Natural killer cell treated with Interleukin-12 subunit alpha and Interleukin-12 subunit beta and Interleukin-15 and Interleukin-18, amount 100 ng/mL, for 72 hours (primary cell): Measurements from ENCODE around the gene EPS8L2. TPM values are rescaled to one million over a fixed set of nuclear protein-coding genes. Genes with fewer than 3 reads are reported as not detected.

Experiments
- ATAC-seq, 2 donors: fragments of 150-1000 bp; cut with Tn5 transposase in 1 of 2; sonication (Bioruptor Pico), chemical (Tn5 transposase) in 1 of 2; 2 replicates each; pipeline ENCODE4 v1.10.0; 2021
- DNase-seq: peaks from one replicate; pipeline ENCODE4 v3.0.0; 2022; ENCODE audit warnings: low spot score
- H3K27ac Mint-ChIP-seq, 2 donors: 1 replicate in 1 of 2; 2 replicates in 1 of 2; pipeline ENCODE4 v1.8.0; 2022; ENCODE audit warnings: mixed read lengths in 2 of 2, mild to moderate bottlenecking in 1 of 2, moderate library complexity in 1 of 2
- H3K27me3 Mint-ChIP-seq, 2 donors: 1 replicate in 1 of 2; 2 replicates in 1 of 2; pipeline ENCODE4 v1.8.0; 2022; ENCODE audit warnings: mixed read lengths in 2 of 2
- H3K36me3 Mint-ChIP-seq: one replicate; pipeline ENCODE4 v1.8.0; 2022; ENCODE audit warnings: mixed read lengths
- H3K4me1 Mint-ChIP-seq, 2 donors: 1 replicate in 1 of 2; 2 replicates in 1 of 2; pipeline ENCODE4 v1.8.0; 2022; ENCODE audit warnings: low read depth in 2 of 2, mixed read lengths in 2 of 2, mild to moderate bottlenecking in 1 of 2
- H3K4me3 Mint-ChIP-seq: one replicate; pipeline ENCODE4 v1.8.0; 2022; ENCODE audit warnings: mixed read lengths
- H3K9me3 Mint-ChIP-seq: 2 replicates; pipeline ENCODE4 v1.8.0; 2022; ENCODE audit warnings: mixed read lengths
- total RNA-seq, 2 donors: library from RNA; stranded (reverse); gene quantifications; one replicate each; pipeline ENCODE4 v1.2.3, GENCODE V29; 2022

Gene EPS8L2
- total RNA-seq, 2 donors from 2014 or later: 2.9 to 13.0 TPM

GRCh38 chr11:721247-721740 is 15.3 kb downstream of the EPS8L2 start:
- no peaks in the 10 kb centered on the region for H3K9me3 Mint-ChIP-seq
- DNase-seq (peak; percentile 58), ATAC-seq (no peak)
- H3K4me3 Mint-ChIP-seq: no peak overlapping the region
- peak overlapping the region in 1 of 2 donors; percentile 57 for H3K27ac Mint-ChIP-seq
- H3K4me1 Mint-ChIP-seq: peaks cover 7 to 12% of the 10 kb centered on the region in 2 donors
- peaks cover 7 to 15% of the 10 kb centered on the region in 2 donors for H3K27me3 Mint-ChIP-seq
- no peaks in the 10 kb centered on the region for H3K36me3 Mint-ChIP-seq

DNA sequence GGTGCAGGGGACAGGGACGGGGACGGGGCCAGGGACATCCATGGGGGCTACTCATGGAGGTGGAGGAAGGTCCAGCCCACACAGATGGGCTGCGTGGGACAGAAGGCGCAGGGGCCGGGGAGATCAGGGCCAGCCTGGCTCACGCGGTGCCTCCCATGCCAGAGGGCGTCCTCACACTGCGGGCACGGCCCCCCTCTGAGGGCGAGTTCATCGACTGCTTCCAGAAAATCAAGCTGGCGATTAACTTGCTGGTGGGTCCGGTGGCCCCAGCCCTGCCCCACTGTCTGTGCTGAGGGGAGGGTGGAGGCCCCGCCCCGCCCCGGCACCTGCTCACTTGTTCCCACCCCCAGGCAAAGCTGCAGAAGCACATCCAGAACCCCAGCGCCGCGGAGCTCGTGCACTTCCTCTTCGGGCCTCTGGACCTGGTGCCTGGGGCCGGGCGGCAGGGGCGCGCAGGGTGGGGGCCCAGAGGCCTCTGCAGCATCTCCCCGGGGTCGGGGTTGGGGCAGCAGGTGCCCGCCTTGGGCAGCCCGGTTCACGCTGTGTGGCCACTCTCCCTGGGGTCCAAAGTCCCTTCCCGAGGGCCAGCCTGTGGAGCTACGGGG is 15.8 kb downstream of the EPS8L2 start:
- H3K4me1 Mint-ChIP-seq: peaks cover 7 to 12% of the 10 kb centered on the region in 2 donors
- DNase-seq (peak; percentile 59), ATAC-seq (no peak)
- peaks cover 7 to 15% of the 10 kb centered on the region in 2 donors for H3K27me3 Mint-ChIP-seq
- no peak overlapping the region for H3K4me3 Mint-ChIP-seq
- H3K27ac Mint-ChIP-seq: peak overlapping the region in 1 of 2 donors; percentile 57
- H3K36me3 Mint-ChIP-seq: no peaks in the 10 kb centered on the region
- H3K9me3 Mint-ChIP-seq: no peaks in the 10 kb centered on the region

DNA sequence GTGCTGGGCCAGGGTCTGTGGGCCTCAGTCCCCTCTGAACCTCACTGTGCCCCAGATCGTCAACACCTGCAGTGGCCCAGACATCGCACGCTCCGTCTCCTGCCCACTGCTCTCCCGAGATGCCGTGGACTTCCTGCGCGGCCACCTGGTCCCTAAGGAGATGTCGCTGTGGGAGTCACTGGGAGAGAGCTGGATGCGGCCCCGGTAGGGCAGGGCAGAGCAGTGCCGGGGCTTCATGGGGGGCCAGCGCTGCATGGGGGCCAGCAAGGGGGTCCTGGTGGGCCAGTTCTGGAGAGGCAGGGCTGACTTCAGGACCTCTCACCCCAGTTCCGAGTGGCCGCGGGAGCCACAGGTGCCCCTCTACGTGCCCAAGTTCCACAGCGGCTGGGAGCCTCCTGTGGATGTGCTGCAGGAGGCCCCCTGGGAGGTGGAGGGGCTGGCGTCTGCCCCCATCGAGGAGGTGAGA is 16.3 kb downstream of the EPS8L2 start:
- peaks cover 7 to 15% of the 10 kb centered on the region in 2 donors for H3K27me3 Mint-ChIP-seq
- H3K4me3 Mint-ChIP-seq: no peak overlapping the region
- ATAC-seq (no peak), DNase-seq (peak; percentile 46)
- H3K9me3 Mint-ChIP-seq: no peaks in the 10 kb centered on the region
- no peak overlapping the region for H3K27ac Mint-ChIP-seq
- no peaks in the 10 kb centered on the region for H3K36me3 Mint-ChIP-seq
- H3K4me1 Mint-ChIP-seq: peaks cover 7 to 12% of the 10 kb centered on the region in 2 donors

DNA sequence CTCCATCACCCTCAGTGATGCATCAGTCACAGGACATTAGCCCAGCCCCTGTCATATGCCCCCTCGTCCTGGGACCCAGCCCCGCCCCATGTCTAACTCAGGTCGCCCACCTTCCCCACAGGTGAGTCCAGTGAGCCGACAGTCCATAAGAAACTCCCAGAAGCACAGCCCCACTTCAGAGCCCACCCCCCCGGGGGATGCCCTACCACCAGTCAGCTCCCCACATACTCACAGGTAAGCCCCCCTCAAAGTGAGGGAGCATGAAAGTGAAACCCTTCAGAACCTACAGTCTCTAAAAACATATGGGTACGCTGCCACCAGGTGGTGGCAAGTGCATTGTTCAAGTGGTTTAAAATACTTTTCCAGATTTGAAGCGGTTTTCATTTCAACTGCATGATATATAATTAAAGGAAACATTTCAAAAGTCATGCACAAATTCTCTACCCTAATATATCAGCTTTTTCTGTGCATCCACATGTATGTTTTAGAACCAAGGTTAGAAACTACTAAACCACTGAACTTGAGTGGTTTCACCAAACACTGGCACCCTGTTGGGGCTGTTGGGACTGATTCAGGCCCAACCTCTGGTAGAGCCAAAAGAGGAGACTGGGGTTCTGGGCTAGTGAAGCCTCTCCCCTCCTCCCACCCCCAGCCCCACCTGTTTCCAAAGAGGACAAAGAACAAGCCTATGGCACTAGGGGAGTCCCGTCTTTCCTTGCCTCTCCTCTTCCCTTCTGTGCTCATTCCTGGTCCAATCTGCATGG is 17.3 kb downstream of the EPS8L2 start:
- Mint-ChIP-seq H3K27ac (peak overlapping the region in 1 of 2 donors; percentile 78), H3K9me3 (no peaks in the 10 kb centered on the region), H3K27me3 (peaks cover 7 to 15% of the 10 kb centered on the region in 2 donors), H3K4me1 (peaks cover 7 to 12% of the 10 kb centered on the region in 2 donors), H3K36me3 (no peaks in the 10 kb centered on the region), H3K4me3 (peak overlapping the region; percentile 56)
- ATAC-seq (peak in 1 of 2 donors; percentile 71), DNase-seq (peak; percentile 85)

DNA sequence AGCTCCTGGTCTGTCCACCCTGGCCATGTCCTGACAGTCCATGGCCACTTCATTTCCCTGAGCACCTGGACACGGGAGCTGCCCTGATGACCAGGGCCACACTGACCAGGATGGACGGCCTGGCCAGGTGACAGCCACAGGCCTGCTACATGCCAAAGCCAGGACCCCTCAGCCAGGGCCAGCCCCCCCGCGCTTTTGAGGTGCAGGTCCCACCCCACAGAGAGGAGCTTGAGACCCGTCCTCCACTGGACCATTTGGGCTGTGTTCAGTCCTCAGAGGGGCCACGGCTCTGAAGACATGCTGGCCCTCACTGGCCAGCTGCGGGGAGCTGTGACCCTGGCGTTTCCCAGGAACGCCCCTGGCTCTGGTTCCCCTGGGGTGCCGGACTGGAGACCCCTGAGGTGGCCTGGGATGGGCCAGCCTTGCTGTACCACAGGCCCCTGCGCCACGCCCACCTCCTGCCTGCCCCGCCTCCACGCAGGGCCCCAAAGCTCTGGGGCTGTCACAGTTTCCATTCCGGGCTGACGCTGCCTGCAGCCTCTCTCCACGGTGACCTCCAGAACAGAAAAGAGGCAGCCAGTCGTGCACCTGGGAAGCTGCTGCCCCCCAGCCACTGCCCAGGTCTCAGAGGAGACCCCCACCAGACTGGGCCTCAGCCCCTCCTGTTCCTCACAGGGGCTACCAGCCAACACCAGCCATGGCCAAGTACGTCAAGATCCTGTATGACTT is 18.2 kb downstream of the EPS8L2 start:
- Mint-ChIP-seq H3K27ac (no peak overlapping the region), H3K4me3 (no peak overlapping the region)

GRCh38 chr11:724778-725386 is 18.9 kb downstream of the EPS8L2 start:
- H3K27ac Mint-ChIP-seq: no peak overlapping the region
- peak overlapping the region; percentile 62 for H3K4me3 Mint-ChIP-seq
- H3K27me3 Mint-ChIP-seq: peaks cover 7 to 10% of the 10 kb centered on the region in 2 donors
- no peak for ATAC-seq
- no peaks in the 10 kb centered on the region for H3K36me3 Mint-ChIP-seq
- DNase-seq: peak; percentile 56
- no peaks in the 10 kb centered on the region for H3K9me3 Mint-ChIP-seq
- peaks cover 7 to 8% of the 10 kb centered on the region in 2 donors for H3K4me1 Mint-ChIP-seq

More for the DNA sequence above, 18.2 kb downstream of the EPS8L2 start:
- H3K27me3 Mint-ChIP-seq: peaks cover 7 to 13% of the 10 kb centered on the region in 2 donors
- H3K4me1 Mint-ChIP-seq: peaks cover 7 to 11% of the 10 kb centered on the region in 2 donors
- H3K36me3 Mint-ChIP-seq: no peaks in the 10 kb centered on the region
- no peak for ATAC-seq
- H3K9me3 Mint-ChIP-seq: no peaks in the 10 kb centered on the region
- peak; percentile 57 for DNase-seq

GRCh38 chr11:725624-726202 is 19.7 kb downstream of the EPS8L2 start:
- no peaks in the 10 kb centered on the region for H3K36me3 Mint-ChIP-seq
- H3K9me3 Mint-ChIP-seq: no peaks in the 10 kb centered on the region
- ATAC-seq: no peak
- H3K4me1 Mint-ChIP-seq: peaks cover 7 to 8% of the 10 kb centered on the region in 2 donors
- H3K4me3 Mint-ChIP-seq: peak overlapping the region; percentile 62
- peak; percentile 61 for DNase-seq
- peaks cover 7 to 10% of the 10 kb centered on the region in 2 donors for H3K27me3 Mint-ChIP-seq
- H3K27ac Mint-ChIP-seq: no peak overlapping the region

- peak; percentile 40 to 58 for ATAC-seq
Observed at GRCh38 chr11:726278-727220, 20.5 kb downstream of the EPS8L2 start.

DNA sequence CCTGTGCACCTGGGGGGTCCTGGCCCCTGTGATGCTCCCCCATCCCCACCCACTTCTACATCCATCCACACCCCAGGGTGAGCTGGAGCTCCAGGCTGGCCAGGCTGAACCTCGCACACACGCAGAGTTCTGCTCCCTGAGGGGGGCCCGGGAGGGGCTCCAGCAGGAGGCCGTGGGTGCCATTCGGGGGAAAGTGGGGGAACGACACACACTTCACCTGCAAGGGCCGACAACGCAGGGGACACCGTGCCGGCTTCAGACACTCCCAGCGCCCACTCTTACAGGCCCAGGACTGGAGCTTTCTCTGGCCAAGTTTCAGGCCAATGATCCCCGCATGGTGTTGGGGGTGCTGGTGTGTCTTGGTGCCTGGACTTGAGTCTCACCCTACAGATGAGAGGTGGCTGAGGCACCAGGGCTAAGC is 21.3 kb downstream of the EPS8L2 start:
- DNase-seq (no peak), ATAC-seq (no peak)
- peaks cover 5 to 7% of the 10 kb centered on the region in 2 donors for H3K4me1 Mint-ChIP-seq
- H3K27ac Mint-ChIP-seq: no peak overlapping the region
- H3K36me3 Mint-ChIP-seq: no peaks in the 10 kb centered on the region
- peaks cover 7 to 8% of the 10 kb centered on the region in 2 donors for H3K27me3 Mint-ChIP-seq
- H3K9me3 Mint-ChIP-seq: no peaks in the 10 kb centered on the region
- no peak overlapping the region for H3K4me3 Mint-ChIP-seq

More at GRCh38 chr11:726278-727220, 20.5 kb downstream of the EPS8L2 start:
- no peak overlapping the region for H3K27ac Mint-ChIP-seq
- DNase-seq: peak; percentile 61
- H3K27me3 Mint-ChIP-seq: peaks cover 7 to 8% of the 10 kb centered on the region in 2 donors
- H3K9me3 Mint-ChIP-seq: no peaks in the 10 kb centered on the region
- peak overlapping the region; percentile 20 for H3K4me3 Mint-ChIP-seq
- H3K36me3 Mint-ChIP-seq: no peaks in the 10 kb centered on the region
- H3K4me1 Mint-ChIP-seq: peaks cover 5 to 7% of the 10 kb centered on the region in 2 donors

GRCh38 chr11:727859-728748 is 22.1 kb downstream of the EPS8L2 start:
- Mint-ChIP-seq H3K9me3 (no peaks in the 10 kb centered on the region), H3K4me3 (no peak overlapping the region), H3K4me1 (peaks cover 4 to 5% of the 10 kb centered on the region in 2 donors), H3K27me3 (peaks cover 4 to 6% of the 10 kb centered on the region in 2 donors), H3K27ac (no peak overlapping the region), H3K36me3 (no peaks in the 10 kb centered on the region)
- DNase-seq: peak; percentile 79
- ATAC-seq: peak; percentile 85 to 88

- peaks cover 0 to 2% of the 10 kb centered on the region in 2 donors for H3K27me3 Mint-ChIP-seq
- no peaks in the 10 kb centered on the region for H3K4me1 Mint-ChIP-seq
- no peaks in the 10 kb centered on the region for H3K36me3 Mint-ChIP-seq
- DNase-seq: peak; percentile 45
- H3K27ac Mint-ChIP-seq: no peak overlapping the region
- H3K4me3 Mint-ChIP-seq: no peak overlapping the region
- ATAC-seq: no peak
- H3K9me3 Mint-ChIP-seq: no peaks in the 10 kb centered on the region
Observed at GRCh38 chr11:728901-729491, 23.0 kb downstream of the EPS8L2 start.
